HL-60 (cell line): Measurements from ENCODE around the gene MID1IP1.

ENCODE experiments used
- CTCF ChIP-seq: IDR thresholded peaks from one replicate; pipeline ENCODE4 v1.5.1; 2011; ENCODE audit warnings: low read length, control low read depth, inconsistent platforms; ENCODE audit not compliant: insufficient read depth
- GABPA ChIP-seq: IDR thresholded peaks from 2 replicates; pipeline ENCODE4 v1.6.1; 2012; ENCODE audit warnings: low read depth
- POLR2AphosphoS5 ChIP-seq: IDR thresholded peaks from 2 replicates; pipeline ENCODE4 v1.6.1; 2012; ENCODE audit warnings: low read depth
- REST ChIP-seq: IDR thresholded peaks from 2 replicates; pipeline ENCODE4 v1.6.1; 2012; ENCODE audit warnings: low read depth; ENCODE audit not compliant: insufficient replicate concordance
- SPI1 ChIP-seq: IDR thresholded peaks from 2 replicates; pipeline ENCODE4 v1.6.1; 2012; ENCODE audit warnings: low read depth, mild to moderate bottlenecking, borderline replicate concordance

- no peak for TF ChIP-seq REST
- TF ChIP-seq CTCF: no peak
- no peak for TF ChIP-seq POLR2AphosphoS5
- no peak for TF ChIP-seq GABPA
- no peak for TF ChIP-seq SPI1
Measured at GRCh38 chrX:38854305-38854704, 53.0 kb downstream of the MID1IP1 start.
